H1 (cell line): ENCODE measurements around the gene VDR. TPM values are rescaled to one million over a fixed set of nuclear protein-coding genes. Genes with fewer than 3 reads are reported as not detected.

Source experiments
- CTCF ChIA-PET: fragments of 300-600 bp; sonication (Branson Sonifier 250); formaldehyde crosslinking; loops from one replicate; lab custom pipeline; 2021; ENCODE audit not compliant: partially characterized antibody; lab: Charles Lee
- POLR2A ChIA-PET: fragments of 300-600 bp; sonication (Branson Sonifier 250); formaldehyde crosslinking; loops from one replicate; lab custom pipeline; 2021; ENCODE audit warnings: inconsistent platforms; ENCODE audit not compliant: partially characterized antibody; lab: Charles Lee
- DNase-seq, 2 experiments: peaks; one replicate each; pipeline versions ENCODE4 v3.0.0 to v3.0.0-alpha.2; 2010 to 2022; ENCODE audit warnings: low spot score in 2 of 2, low read depth in 1 of 2, mixed read lengths in 1 of 2
- FAIRE-seq: peaks from 2 replicates; lab custom pipeline; 2011; peaks lifted over from hg19 to GRCh38; lab: Jason Lieb, UNC
- H2AFZ ChIP-seq: 2 replicates; pipeline ENCODE4 v1.8.1; 2012; ENCODE audit warnings: low read length, inconsistent platforms
- H2AK5ac ChIP-seq: 2 replicates; pipeline ENCODE4 v1.6.1; 2013; ENCODE audit warnings: low read depth, low read length
- H2BK120ac ChIP-seq: replicated peaks from 2 replicates; pipeline ENCODE3; 2013; ENCODE audit warnings: low read depth, low read length, inconsistent platforms
- H2BK12ac ChIP-seq: 2 replicates; pipeline ENCODE4 v1.6.1; 2013; ENCODE audit warnings: low read depth, low read length
- H2BK15ac ChIP-seq: 2 replicates; pipeline ENCODE4 v1.6.1; 2013; ENCODE audit warnings: low read length
- H2BK20ac ChIP-seq: 2 replicates; pipeline ENCODE4 v1.6.1; 2013; ENCODE audit warnings: low read length
- H2BK5ac ChIP-seq: 2 replicates; pipeline ENCODE4 v1.6.1; 2013; ENCODE audit warnings: low read depth, low read length
- H3K14ac ChIP-seq: 2 replicates; pipeline ENCODE4 v1.6.1; 2013; ENCODE audit warnings: inconsistent platforms; ENCODE audit not compliant: insufficient read length
- H3K18ac ChIP-seq: 2 replicates; pipeline ENCODE4 v1.6.1; 2013; ENCODE audit warnings: low read length; ENCODE audit errors: extremely low read depth
- H3K23ac ChIP-seq: 2 replicates; pipeline ENCODE4 v1.6.1; 2013; ENCODE audit warnings: inconsistent platforms; ENCODE audit not compliant: insufficient read length
- H3K23me2 ChIP-seq: 2 replicates; pipeline ENCODE4 v1.6.1; 2013; ENCODE audit warnings: low read depth, low read length
- H3K27ac ChIP-seq: 2 replicates; pipeline ENCODE4 v1.6.1; 2011; ENCODE audit warnings: low read depth, low read length, inconsistent platforms
- H3K27me3 ChIP-seq, 4 experiments: replicated peaks in 1 of 4; 1 replicate in 1 of 4; 2 replicates in 3 of 4; pipeline versions ENCODE4 v1.6.1 to v1.8.1; 2011 to 2013; ENCODE audit warnings: low read length in 3 of 4, mild to moderate bottlenecking in 3 of 4, inconsistent platforms in 2 of 4, mixed read lengths in 2 of 4, moderate library complexity in 1 of 4; ENCODE audit not compliant: control insufficient read depth in 3 of 4, insufficient read depth in 3 of 4; ENCODE audit errors: extremely low read depth in 1 of 4
- H3K36me3 ChIP-seq, 4 experiments: 2 replicates each; pipeline versions ENCODE4 v1.6.1 to v1.8.1; 2011 to 2013; ENCODE audit warnings: mild to moderate bottlenecking in 4 of 4, low read length in 3 of 4, moderate library complexity in 2 of 4, control low read depth in 1 of 4, inconsistent platforms in 1 of 4; ENCODE audit not compliant: insufficient read depth in 4 of 4, control insufficient read depth in 2 of 4
- H3K4ac ChIP-seq: replicated peaks from 2 replicates; pipeline ENCODE3; 2013; ENCODE audit warnings: low read length, low read depth, mixed read lengths, inconsistent platforms; ENCODE audit not compliant: insufficient read length
- H3K4me1 ChIP-seq, 4 experiments: replicated peaks in 1 of 4; 1 replicate in 1 of 4; 2 replicates in 3 of 4; pipeline versions ENCODE4 v1.6.1 to v1.8.1; 2011 to 2013; ENCODE audit warnings: low read length in 3 of 4, inconsistent platforms in 2 of 4, mixed read lengths in 1 of 4; ENCODE audit not compliant: insufficient read depth in 4 of 4, control insufficient read depth in 3 of 4
- H3K4me2 ChIP-seq, 2 experiments: 2 replicates each; pipeline versions ENCODE4 v1.6.1 to v1.8.1; 2011 to 2013; ENCODE audit warnings: low read depth in 2 of 2, low read length in 2 of 2, control low read depth in 1 of 2, inconsistent platforms in 1 of 2, mild to moderate bottlenecking in 1 of 2; ENCODE audit not compliant: insufficient read depth in 1 of 2
- H3K4me3 ChIP-seq, 4 experiments: fragments of 200-600, 300-600 bp in 1 of 4; sonication (generic), shearing (Covaris generic), sonication (Bioruptor Twin) in 1 of 4; 2 replicates each; pipeline versions ENCODE4 v1.5.1 to v1.8.1; 2011 to 2016; ENCODE audit warnings: low read length in 4 of 4, low read depth in 3 of 4, control low read depth in 2 of 4, inconsistent platforms in 2 of 4, mild to moderate bottlenecking in 2 of 4, mixed read lengths in 1 of 4, moderate library complexity in 1 of 4; ENCODE audit not compliant: insufficient read depth in 2 of 4; ENCODE audit errors: extremely low read depth in 1 of 4
- H3K56ac ChIP-seq: replicated peaks from 2 replicates; pipeline ENCODE3; 2013; ENCODE audit warnings: low read depth, mild to moderate bottlenecking, mixed read lengths, low read length, inconsistent platforms; ENCODE audit not compliant: insufficient read length
- H3K79me1 ChIP-seq: 2 replicates; pipeline ENCODE4 v1.6.1; 2013; ENCODE audit warnings: low read depth, low read length, control low read depth
- H3K79me2 ChIP-seq, 2 experiments: 2 replicates each; pipeline versions ENCODE4 v1.6.1 to v1.8.1; 2012 to 2013; ENCODE audit warnings: low read length in 2 of 2, mild to moderate bottlenecking in 2 of 2, inconsistent platforms in 1 of 2; ENCODE audit not compliant: insufficient read depth in 2 of 2, control insufficient read depth in 1 of 2
- H3K9ac ChIP-seq, 4 experiments: replicated peaks in 1 of 4; 1 replicate in 1 of 4; 2 replicates in 3 of 4; pipeline versions ENCODE4 v1.6.1 to v1.8.1; 2011 to 2013; ENCODE audit warnings: low read depth in 3 of 4, low read length in 3 of 4, control low read depth in 2 of 4, mild to moderate bottlenecking in 2 of 4, moderate library complexity in 2 of 4, inconsistent platforms in 1 of 4; ENCODE audit errors: extremely low read depth in 1 of 4
- H3K9me3 ChIP-seq, 2 experiments: 2 replicates each; pipeline versions ENCODE4 v1.6.1 to v1.8.1; 2012 to 2013; ENCODE audit warnings: mild to moderate bottlenecking in 2 of 2, moderate library complexity in 2 of 2, control low read depth in 1 of 2, inconsistent platforms in 1 of 2, low read depth in 1 of 2, low read length in 1 of 2, mixed read lengths in 1 of 2; ENCODE audit not compliant: insufficient read depth in 2 of 2
- H4K20me1 ChIP-seq, 2 experiments: replicated peaks in 1 of 2; 2 replicates each; pipeline versions ENCODE3 to v1.8.1; 2011 to 2013; ENCODE audit warnings: inconsistent platforms in 2 of 2, low read length in 2 of 2, mild to moderate bottlenecking in 1 of 2; ENCODE audit not compliant: insufficient read depth in 2 of 2, control insufficient read depth in 1 of 2
- H4K5ac ChIP-seq: 2 replicates; pipeline ENCODE4 v1.6.1; 2013; ENCODE audit warnings: low read length, low read depth, mixed read lengths, inconsistent platforms; ENCODE audit not compliant: insufficient read length
- H4K8ac ChIP-seq: 2 replicates; pipeline ENCODE4 v1.8.0; 2013; ENCODE audit warnings: mild to moderate bottlenecking, moderate library complexity, low read length, inconsistent platforms; ENCODE audit not compliant: insufficient read depth; ENCODE audit errors: extremely low read depth
- H4K91ac ChIP-seq: replicated peaks from 2 replicates; pipeline ENCODE3; 2013; ENCODE audit warnings: low read length, mixed read lengths, inconsistent platforms; ENCODE audit not compliant: insufficient read length
- ATF2 ChIP-seq: IDR thresholded peaks from 2 replicates; pipeline ENCODE4 v1.6.1; 2012; ENCODE audit warnings: low read length, inconsistent platforms
- CHD2 ChIP-seq: IDR thresholded peaks from 2 replicates; pipeline ENCODE4 v1.6.1; 2012; ENCODE audit warnings: low read length, improper control_type of control experiment
- EP300 ChIP-seq, 2 experiments: IDR thresholded peaks; 1 replicate in 1 of 2; 2 replicates in 1 of 2; pipeline ENCODE4 v1.6.1; 2011 to 2012; ENCODE audit warnings: low read depth in 2 of 2, low read length in 2 of 2, mild to moderate bottlenecking in 2 of 2, borderline replicate concordance in 1 of 2, inconsistent platforms in 1 of 2, moderate library complexity in 1 of 2
- JUN ChIP-seq: IDR thresholded peaks from 2 replicates; pipeline ENCODE4 v1.6.1; 2011; ENCODE audit warnings: low read depth, mild to moderate bottlenecking, improper control_type of control experiment, low read length
- JUND ChIP-seq: IDR thresholded peaks from 2 replicates; pipeline ENCODE4 v1.6.1; 2011; ENCODE audit warnings: mild to moderate bottlenecking, improper control_type of control experiment, low read length
- POLR2A ChIP-seq, 2 experiments: IDR thresholded peaks; 1 replicate in 1 of 2; 2 replicates in 1 of 2; pipeline ENCODE4 v1.6.1; 2011; ENCODE audit warnings: low read depth in 2 of 2, low read length in 2 of 2, mild to moderate bottlenecking in 2 of 2; ENCODE audit errors: control extremely low read depth in 1 of 2
- POLR2AphosphoS5 ChIP-seq: IDR thresholded peaks from 2 replicates; pipeline ENCODE4 v1.6.1; 2011; ENCODE audit warnings: low read depth, low read length
- SP1 ChIP-seq: IDR thresholded peaks from 2 replicates; pipeline ENCODE4 v1.6.1; 2011; ENCODE audit warnings: low read depth, low read length
- TAF1 ChIP-seq: IDR thresholded peaks from 2 replicates; pipeline ENCODE4 v1.6.1; 2011; ENCODE audit warnings: mild to moderate bottlenecking, low read depth, low read length
- TEAD4 ChIP-seq: IDR thresholded peaks from 2 replicates; pipeline ENCODE4 v1.6.1; 2012; ENCODE audit warnings: low read depth, low read length, inconsistent platforms, mixed read lengths
- WGBS, 2 experiments: shearing (Covaris generic) in 1 of 2; methylation state at CpG; one replicate each; pipeline versions ENCODE4 v1.1.6 to v1.1.7; 2013 to 2015; ENCODE audit warnings: low lambda C conversion rate in 2 of 2, mixed read lengths in 2 of 2, inconsistent platforms in 1 of 2, low coverage in 1 of 2, missing lambda C conversion rate in 1 of 2; ENCODE audit not compliant: insufficient replicate concordance in 2 of 2, insufficient coverage in 1 of 2, insufficient read length in 1 of 2; ENCODE audit errors: extremely low coverage in 1 of 2, missing lambda C conversion rate in 1 of 2; 5-methylcytosine and 5-hydroxymethylcytosine counted together
- polyA plus RNA-seq, 7 experiments: library from polyadenylated mRNA; depleted of rRNA in 3 of 7; stranded (reverse) in 5 of 7; unstranded in 2 of 7; fragments of >200 nt in 5 of 7; fragments of 200-250 nt in 2 of 7; gene quantifications; 1 replicate in 5 of 7; 2 replicates in 1 of 7; 4 replicates in 1 of 7; pipeline versions ENCODE4 v1.2.1 to v1.2.3, GENCODE V29; 2011 to 2013; ENCODE audit warnings: missing spikeins in 2 of 7, mixed read lengths in 2 of 7
- total RNA-seq: library from RNA; stranded (reverse); fragmentation: NEBNext Ultra II Directional; extraction: Animal tissue kit (Norgen Biotek cat#: 25700); gene quantifications from 2 replicates; pipeline ENCODE4 v1.2.1, GENCODE V29; 2021

VDR gene
- total and polyA plus RNA-seq, 2 of the 8 experiments (the other 6 are each of a cell fraction or from before 2014, with no cell fraction given), result 0.44 to 0.65 TPM

- Histone ChIP-seq H3K36me3 (no peaks in the 10 kb centered on the region), H3K23me2 (peaks cover 9% of the 10 kb centered on the region), H3K9ac (peak overlapping the region in 3 of 4 experiments; percentile 88 to 91 (median 91); a peak in 5 of 7 replicates), H3K4me1 (peaks cover 5 to 45% (median 36%) of the 10 kb centered on the region in 4 experiments), H3K79me1 (peaks cover 8% of the 10 kb centered on the region), H3K14ac (no peak overlapping the region), H3K79me2 (peaks cover 0 to 37% of the 10 kb centered on the region in 2 experiments; a peak in 2 of 4 replicates), H3K23ac (no peak overlapping the region), H3K4ac (peak overlapping the region; percentile 93), H2AFZ (no peak overlapping the region; the same call in 1 of the 2 replicates), H4K20me1 (peaks cover 2 to 9% of the 10 kb centered on the region in 2 experiments), H2BK5ac (peak overlapping the region; percentile 100), H2BK12ac (peak overlapping the region; percentile 99), H2BK15ac (peak overlapping the region; percentile 96; the same call in 1 of the 2 replicates), H4K91ac (peak overlapping the region; percentile 98), H3K27ac (peak overlapping the region; percentile 93; the same call in 1 of the 2 replicates), H3K4me3 (peak overlapping the region; percentile 65 to 79 (median 66); a peak in 6 of 8 replicates), H3K4me2 (peak overlapping the region; percentile 94 to 99), H3K9me3 (no peaks in the 10 kb centered on the region), H4K8ac (peak overlapping the region; percentile 76; the same call in 1 of the 2 replicates), H3K56ac (peak overlapping the region; percentile 79), H2BK120ac (peak overlapping the region; percentile 41), H4K5ac (peak overlapping the region; percentile 41), H3K18ac (peak overlapping the region; percentile 97), H3K27me3 (no peaks in the 10 kb centered on the region; a peak in 2 of 7 replicates), H2AK5ac (peak overlapping the region; percentile 93; the same call in 1 of the 2 replicates), H2BK20ac (peak overlapping the region; percentile 29)
- ChIA-PET POLR2A (interaction anchor here (0.8 to 29.3 kb wide), 11 partner anchors 9 to 88 kb away, joined by 3 to 480 read pairs (median 6); no protein-coding TSS in a partner anchor), CTCF (interaction anchor here (0.7 to 58.8 kb wide), 9 partner anchors 11 to 197 kb away, joined by 3 to 2001 read pairs (median 5); partner anchors contain the start of gene RAPGEF3)
- DNase-seq (no peak), FAIRE-seq (no peak)
- 26% methylated on average over 17 of the region's 17 CpGs; no CpG with 5 or more reads in 1 of the 2 experiments for WGBS, 2 experiments
- TF ChIP-seq TAF1, result peak; percentile 65; the same call in 1 of the 2 replicates
- TF ChIP-seq JUN, result peak; percentile 80; the same call in 1 of the 2 replicates
- no peak for TF ChIP-seq ATF2
- TF ChIP-seq TEAD4, result peak; percentile 88
- TF ChIP-seq CHD2, result no peak
- no peak for TF ChIP-seq EP300 (IDR thresholded peaks at IDR 0.05; ENCODE audit: borderline replicate concordance in 1 of 2, low read depth in 2 of 2, low read length in 2 of 2)
- TF ChIP-seq JUND, result peak; percentile 94
- peak in 1 of 2 experiments; percentile 35; a peak in 1 of 3 replicates for TF ChIP-seq POLR2A (IDR thresholded peaks at IDR 0.05; ENCODE audit: control extremely low read depth in 1 of 2, low read depth in 2 of 2, low read length in 2 of 2)
- TF ChIP-seq POLR2AphosphoS5, result peak; percentile 45; the same call in 1 of the 2 replicates
- peak; percentile 49; the same call in 1 of the 2 replicates for TF ChIP-seq SP1
Measured at GRCh38 chr12:47820631-47821345, 84.0 kb downstream of the VDR start.
